HepG2 (cell line): ENCODE data around the gene ZKSCAN3. TPM values are rescaled to one million over a fixed set of nuclear protein-coding genes. Genes with fewer than 3 reads are reported as not detected.
A peak's percentile ranks its signal among the peaks of the same experiment; 100 is the strongest.

Experiments
- CBX5 ChIP-seq: sonication (generic); formaldehyde crosslinking; IDR thresholded peaks from 2 replicates; pipeline ENCODE4 v1.4.0; 2020; ENCODE audit warnings: missing genetic modification reagents, borderline replicate concordance
- MTF2 ChIP-seq: sonication (generic); formaldehyde crosslinking; IDR thresholded peaks from 2 replicates; pipeline ENCODE4 v1.5.0; 2020; ENCODE audit warnings: missing genetic modification reagents, borderline replicate concordance
- NFYC ChIP-seq: IDR thresholded peaks from 2 replicates; pipeline ENCODE4 v1.6.1; 2016; ENCODE audit warnings: missing genetic modification reagents, missing compliant biosample characterization
- RARA ChIP-seq: IDR thresholded peaks from 2 replicates; pipeline ENCODE4 v1.6.1; 2016; ENCODE audit warnings: missing genetic modification reagents, missing compliant biosample characterization
- TAF15 ChIP-seq: fragments of 200-400 bp; formaldehyde crosslinking; IDR thresholded peaks from one replicate; pipeline ENCODE4 v1.6.1; 2018; ENCODE audit warnings: mild to moderate bottlenecking, low read depth, low read length; ENCODE audit not compliant: poor library complexity, severe bottlenecking
- ZBTB4 ChIP-seq: sonication (generic); formaldehyde crosslinking; IDR thresholded peaks from 2 replicates; pipeline ENCODE4 v1.4.0; 2020; ENCODE audit warnings: missing genetic modification reagents, mild to moderate bottlenecking, borderline replicate concordance
- ZFYVE20 ChIP-seq: sonication (generic); formaldehyde crosslinking; IDR thresholded peaks from 2 replicates; pipeline ENCODE4 v1.8.0; 2023; ENCODE audit warnings: low read depth, mild to moderate bottlenecking, moderate library complexity, missing genetic modification reagents, borderline replicate concordance
- ZKSCAN8 ChIP-seq: IDR thresholded peaks from 2 replicates; pipeline ENCODE4 v1.6.1; 2016; ENCODE audit warnings: borderline replicate concordance, missing genetic modification reagents, missing compliant biosample characterization
- ZNF337 ChIP-seq: sonication (generic); formaldehyde crosslinking; IDR thresholded peaks from 2 replicates; pipeline ENCODE4 v1.5.1; 2020; ENCODE audit warnings: missing genetic modification reagents, low read depth, mild to moderate bottlenecking, borderline replicate concordance
- ZNF547 ChIP-seq: sonication (generic); formaldehyde crosslinking; IDR thresholded peaks from 2 replicates; pipeline ENCODE4 v1.5.1; 2020; ENCODE audit warnings: mild to moderate bottlenecking, missing genetic modification reagents
- ZNF552 ChIP-seq: sonication (generic); formaldehyde crosslinking; IDR thresholded peaks from 2 replicates; pipeline ENCODE4 v1.9.0; 2022; ENCODE audit warnings: missing genetic modification reagents, mild to moderate bottlenecking, borderline replicate concordance
- ZNF841 ChIP-seq: sonication (generic); formaldehyde crosslinking; IDR thresholded peaks from 2 replicates; pipeline ENCODE4 v1.8.1; 2023; ENCODE audit warnings: missing genetic modification reagents, borderline replicate concordance
- ZSCAN25 ChIP-seq: sonication (generic); formaldehyde crosslinking; IDR thresholded peaks from 2 replicates; pipeline ENCODE4 v1.8.0; 2022; ENCODE audit warnings: mild to moderate bottlenecking, missing genetic modification reagents
- polyA plus RNA-seq, 8 experiments: library from polyadenylated mRNA; depleted of rRNA in 3 of 8; stranded (reverse) in 7 of 8; unstranded in 1 of 8; fragments of >200 nt; fragmentation: Illumina TruSeq in 4 of 8; extraction: Trizol in 4 of 8; gene quantifications; 2 replicates each; pipeline versions ENCODE4 v1.2.1 to v1.2.3, GENCODE V29; 2011 to 2016; ENCODE audit warnings: low read depth in 4 of 8, missing spikeins in 1 of 8, mixed read lengths in 1 of 8; ENCODE audit not compliant: insufficient read depth in 1 of 8
- total RNA-seq, 5 experiments: library from RNA; depleted of rRNA; stranded (reverse); fragments of >200 nt; fragmentation: Illumina TruSeq; extraction: Trizol; gene quantifications; 2 replicates each; pipeline ENCODE4 v1.2.3, GENCODE V29; 2016; ENCODE audit warnings: low read depth in 1 of 5
- TF ChIP-seq, protein P1 (sequence below): sonication (generic); formaldehyde crosslinking; IDR thresholded peaks from 2 replicates; pipeline ENCODE4 v1.9.0; 2021; ENCODE audit warnings: mild to moderate bottlenecking, missing genetic modification reagents
- TF ChIP-seq, protein P2 (sequence below): IDR thresholded peaks from 2 replicates; pipeline ENCODE4 v1.6.1; 2016; ENCODE audit warnings: control low read depth
- TF ChIP-seq, protein P3 (sequence below): sonication (generic); formaldehyde crosslinking; IDR thresholded peaks from 2 replicates; pipeline ENCODE4 v1.5.0; 2020; ENCODE audit warnings: mild to moderate bottlenecking, missing genetic modification reagents

ZKSCAN3 gene
- total and polyA plus RNA-seq, 2 of the 13 experiments (the other 11 are each of a cell fraction or from before 2014, with no cell fraction given): 3.3 to 7.4 TPM

- no peak for TF ChIP-seq ZBTB4
- TF ChIP-seq, protein P1, sequence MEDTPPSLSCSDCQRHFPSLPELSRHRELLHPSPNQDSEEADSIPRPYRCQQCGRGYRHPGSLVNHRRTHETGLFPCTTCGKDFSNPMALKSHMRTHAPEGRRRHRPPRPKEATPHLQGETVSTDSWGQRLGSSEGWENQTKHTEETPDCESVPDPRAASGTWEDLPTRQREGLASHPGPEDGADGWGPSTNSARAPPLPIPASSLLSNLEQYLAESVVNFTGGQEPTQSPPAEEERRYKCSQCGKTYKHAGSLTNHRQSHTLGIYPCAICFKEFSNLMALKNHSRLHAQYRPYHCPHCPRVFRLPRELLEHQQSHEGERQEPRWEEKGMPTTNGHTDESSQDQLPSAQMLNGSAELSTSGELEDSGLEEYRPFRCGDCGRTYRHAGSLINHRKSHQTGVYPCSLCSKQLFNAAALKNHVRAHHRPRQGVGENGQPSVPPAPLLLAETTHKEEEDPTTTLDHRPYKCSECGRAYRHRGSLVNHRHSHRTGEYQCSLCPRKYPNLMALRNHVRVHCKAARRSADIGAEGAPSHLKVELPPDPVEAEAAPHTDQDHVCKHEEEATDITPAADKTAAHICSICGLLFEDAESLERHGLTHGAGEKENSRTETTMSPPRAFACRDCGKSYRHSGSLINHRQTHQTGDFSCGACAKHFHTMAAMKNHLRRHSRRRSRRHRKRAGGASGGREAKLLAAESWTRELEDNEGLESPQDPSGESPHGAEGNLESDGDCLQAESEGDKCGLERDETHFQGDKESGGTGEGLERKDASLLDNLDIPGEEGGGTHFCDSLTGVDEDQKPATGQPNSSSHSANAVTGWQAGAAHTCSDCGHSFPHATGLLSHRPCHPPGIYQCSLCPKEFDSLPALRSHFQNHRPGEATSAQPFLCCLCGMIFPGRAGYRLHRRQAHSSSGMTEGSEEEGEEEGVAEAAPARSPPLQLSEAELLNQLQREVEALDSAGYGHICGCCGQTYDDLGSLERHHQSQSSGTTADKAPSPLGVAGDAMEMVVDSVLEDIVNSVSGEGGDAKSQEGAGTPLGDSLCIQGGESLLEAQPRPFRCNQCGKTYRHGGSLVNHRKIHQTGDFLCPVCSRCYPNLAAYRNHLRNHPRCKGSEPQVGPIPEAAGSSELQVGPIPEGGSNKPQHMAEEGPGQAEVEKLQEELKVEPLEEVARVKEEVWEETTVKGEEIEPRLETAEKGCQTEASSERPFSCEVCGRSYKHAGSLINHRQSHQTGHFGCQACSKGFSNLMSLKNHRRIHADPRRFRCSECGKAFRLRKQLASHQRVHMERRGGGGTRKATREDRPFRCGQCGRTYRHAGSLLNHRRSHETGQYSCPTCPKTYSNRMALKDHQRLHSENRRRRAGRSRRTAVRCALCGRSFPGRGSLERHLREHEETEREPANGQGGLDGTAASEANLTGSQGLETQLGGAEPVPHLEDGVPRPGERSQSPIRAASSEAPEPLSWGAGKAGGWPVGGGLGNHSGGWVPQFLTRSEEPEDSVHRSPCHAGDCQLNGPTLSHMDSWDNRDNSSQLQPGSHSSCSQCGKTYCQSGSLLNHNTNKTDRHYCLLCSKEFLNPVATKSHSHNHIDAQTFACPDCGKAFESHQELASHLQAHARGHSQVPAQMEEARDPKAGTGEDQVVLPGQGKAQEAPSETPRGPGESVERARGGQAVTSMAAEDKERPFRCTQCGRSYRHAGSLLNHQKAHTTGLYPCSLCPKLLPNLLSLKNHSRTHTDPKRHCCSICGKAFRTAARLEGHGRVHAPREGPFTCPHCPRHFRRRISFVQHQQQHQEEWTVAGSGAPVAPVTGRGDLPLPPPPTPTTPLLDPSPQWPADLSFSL (CRISPR knock-in tag): no peak; the same call in 1 of the 2 replicates
- TF ChIP-seq ZNF337 (CRISPR knock-in tag): no peak
- TF ChIP-seq, protein P2, sequence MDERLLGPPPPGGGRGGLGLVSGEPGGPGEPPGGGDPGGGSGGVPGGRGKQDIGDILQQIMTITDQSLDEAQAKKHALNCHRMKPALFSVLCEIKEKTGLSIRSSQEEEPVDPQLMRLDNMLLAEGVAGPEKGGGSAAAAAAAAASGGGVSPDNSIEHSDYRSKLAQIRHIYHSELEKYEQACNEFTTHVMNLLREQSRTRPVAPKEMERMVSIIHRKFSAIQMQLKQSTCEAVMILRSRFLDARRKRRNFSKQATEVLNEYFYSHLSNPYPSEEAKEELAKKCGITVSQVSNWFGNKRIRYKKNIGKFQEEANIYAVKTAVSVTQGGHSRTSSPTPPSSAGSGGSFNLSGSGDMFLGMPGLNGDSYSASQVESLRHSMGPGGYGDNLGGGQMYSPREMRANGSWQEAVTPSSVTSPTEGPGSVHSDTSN: no peak
- no peak for TF ChIP-seq ZNF552 (CRISPR knock-in tag)
- no peak for TF ChIP-seq TAF15
- peak; percentile 69; the same call in 1 of the 2 replicates for TF ChIP-seq ZNF547
- 0 out of 2 replicates have a peak, but pooled peaks have one; percentile 4 for TF ChIP-seq NFYC (CRISPR knock-in tag)
- TF ChIP-seq ZSCAN25: peak; percentile 77
- no peak for TF ChIP-seq ZFYVE20 (CRISPR knock-in tag)
- no peak for TF ChIP-seq CBX5 (CRISPR knock-in tag)
- TF ChIP-seq, protein P3, sequence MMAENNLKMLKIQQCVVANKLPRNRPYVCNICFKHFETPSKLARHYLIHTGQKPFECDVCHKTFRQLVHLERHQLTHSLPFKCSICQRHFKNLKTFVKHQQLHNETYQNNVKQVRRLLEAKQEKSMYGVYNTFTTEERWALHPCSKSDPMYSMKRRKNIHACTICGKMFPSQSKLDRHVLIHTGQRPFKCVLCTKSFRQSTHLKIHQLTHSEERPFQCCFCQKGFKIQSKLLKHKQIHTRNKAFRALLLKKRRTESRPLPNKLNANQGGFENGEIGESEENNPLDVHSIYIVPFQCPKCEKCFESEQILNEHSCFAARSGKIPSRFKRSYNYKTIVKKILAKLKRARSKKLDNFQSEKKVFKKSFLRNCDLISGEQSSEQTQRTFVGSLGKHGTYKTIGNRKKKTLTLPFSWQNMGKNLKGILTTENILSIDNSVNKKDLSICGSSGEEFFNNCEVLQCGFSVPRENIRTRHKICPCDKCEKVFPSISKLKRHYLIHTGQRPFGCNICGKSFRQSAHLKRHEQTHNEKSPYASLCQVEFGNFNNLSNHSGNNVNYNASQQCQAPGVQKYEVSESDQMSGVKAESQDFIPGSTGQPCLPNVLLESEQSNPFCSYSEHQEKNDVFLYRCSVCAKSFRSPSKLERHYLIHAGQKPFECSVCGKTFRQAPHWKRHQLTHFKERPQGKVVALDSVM (CRISPR knock-in tag): no peak
- TF ChIP-seq MTF2: no peak
- TF ChIP-seq ZNF841 (CRISPR knock-in tag): no peak
- TF ChIP-seq ZKSCAN8: peak; percentile 63; the same call in 1 of the 2 replicates
- TF ChIP-seq RARA: peak; percentile 51
These were observed 25.8 kb upstream of the ZKSCAN3 start (continued) for GRCh38 chr6:28323813-28324424.
